ENCODE results near the gene TNNI2.
A peak's percentile ranks its signal among the peaks of the same experiment; 100 is the strongest.

Gene TNNI2

DNA sequence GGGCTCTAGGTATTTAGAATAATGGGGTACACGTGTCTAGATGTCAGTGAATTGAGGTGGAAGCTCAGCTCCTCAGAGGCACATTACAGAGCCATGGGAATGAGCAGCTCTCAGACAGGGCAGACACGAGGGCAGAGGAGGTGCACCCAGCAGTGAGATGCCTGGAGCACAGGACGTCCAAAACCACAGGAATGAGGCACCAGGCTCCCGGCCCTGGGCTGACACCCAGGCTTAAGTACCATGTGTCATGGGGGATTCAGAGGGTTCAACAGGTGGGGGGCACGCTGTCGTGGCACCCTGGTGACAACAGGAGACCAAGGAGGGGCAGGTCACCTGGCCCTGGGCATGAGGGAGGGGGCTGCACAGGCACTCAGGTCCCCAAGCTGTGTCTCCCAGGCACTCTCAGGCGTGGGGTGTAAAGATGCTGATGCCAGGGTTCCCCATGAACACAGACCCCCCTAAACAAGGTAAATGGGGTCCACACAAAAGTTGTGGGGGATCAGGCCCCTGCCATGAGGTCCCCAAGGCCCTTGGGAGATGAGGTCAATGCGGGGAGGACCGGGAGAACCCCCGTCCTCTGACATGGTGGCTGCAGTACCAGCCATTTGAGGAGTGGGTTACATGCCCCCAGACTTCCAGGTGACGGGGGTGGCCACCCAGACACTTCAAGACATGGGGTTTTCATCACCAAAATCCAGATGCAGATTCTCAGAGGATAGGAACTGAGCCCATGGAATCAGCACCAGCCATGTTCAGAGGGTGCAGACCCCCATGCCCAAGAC is 9.6 kb upstream of the TNNI2 start:
- ATAC-seq (ENCODE audit: low read depth) (peak; percentile 70), DNase-seq (ENCODE audit: low spot score) (peak; percentile 86)
- TF ChIP-seq, protein P1, sequence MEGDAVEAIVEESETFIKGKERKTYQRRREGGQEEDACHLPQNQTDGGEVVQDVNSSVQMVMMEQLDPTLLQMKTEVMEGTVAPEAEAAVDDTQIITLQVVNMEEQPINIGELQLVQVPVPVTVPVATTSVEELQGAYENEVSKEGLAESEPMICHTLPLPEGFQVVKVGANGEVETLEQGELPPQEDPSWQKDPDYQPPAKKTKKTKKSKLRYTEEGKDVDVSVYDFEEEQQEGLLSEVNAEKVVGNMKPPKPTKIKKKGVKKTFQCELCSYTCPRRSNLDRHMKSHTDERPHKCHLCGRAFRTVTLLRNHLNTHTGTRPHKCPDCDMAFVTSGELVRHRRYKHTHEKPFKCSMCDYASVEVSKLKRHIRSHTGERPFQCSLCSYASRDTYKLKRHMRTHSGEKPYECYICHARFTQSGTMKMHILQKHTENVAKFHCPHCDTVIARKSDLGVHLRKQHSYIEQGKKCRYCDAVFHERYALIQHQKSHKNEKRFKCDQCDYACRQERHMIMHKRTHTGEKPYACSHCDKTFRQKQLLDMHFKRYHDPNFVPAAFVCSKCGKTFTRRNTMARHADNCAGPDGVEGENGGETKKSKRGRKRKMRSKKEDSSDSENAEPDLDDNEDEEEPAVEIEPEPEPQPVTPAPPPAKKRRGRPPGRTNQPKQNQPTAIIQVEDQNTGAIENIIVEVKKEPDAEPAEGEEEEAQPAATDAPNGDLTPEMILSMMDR (IDR thresholded peaks at IDR 0.05; ENCODE audit: poor library complexity, severe bottlenecking): no peak
- no peaks in the 10 kb centered on the region for H3K27me3 ChIP-seq (ENCODE audit: insufficient read depth, poor library complexity, severe bottlenecking)
- H3K36me3 ChIP-seq (ENCODE audit: low read depth): no peaks in the 10 kb centered on the region
- H3K27ac ChIP-seq (ENCODE audit: poor library complexity, severe bottlenecking): peak overlapping the region; percentile 96
- no peaks in the 10 kb centered on the region for H3K9me3 ChIP-seq (ENCODE audit: severe bottlenecking)
- no peak overlapping the region for H3K4me3 ChIP-seq (ENCODE audit: severe bottlenecking)
- H3K4me1 ChIP-seq (ENCODE audit: insufficient read depth, poor library complexity, severe bottlenecking): peaks cover 62% of the 10 kb centered on the region

DNA sequence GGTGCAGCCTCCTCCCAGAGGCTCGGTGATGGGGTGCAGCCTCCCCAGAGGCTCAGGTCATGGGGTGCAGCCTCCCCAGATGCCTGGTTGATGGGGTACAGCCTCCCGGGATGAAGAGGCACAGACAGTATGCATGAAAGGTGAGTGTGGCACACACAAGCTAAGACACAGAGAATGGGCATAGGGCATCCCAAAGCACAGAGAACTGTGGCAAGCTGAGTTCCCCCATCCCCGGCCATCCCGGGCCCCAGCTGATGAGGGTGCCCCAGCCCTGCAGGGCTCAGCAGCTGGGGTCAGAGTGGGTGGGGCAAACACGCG is 8.8 kb upstream of the TNNI2 start:
- H3K4me1 ChIP-seq (ENCODE audit: insufficient read depth, poor library complexity, severe bottlenecking): peaks cover 69% of the 10 kb centered on the region
- DNase-seq (ENCODE audit: low spot score) (no peak), ATAC-seq (ENCODE audit: low read depth) (no peak)
- no peaks in the 10 kb centered on the region for H3K27me3 ChIP-seq (ENCODE audit: insufficient read depth, poor library complexity, severe bottlenecking)
- no peaks in the 10 kb centered on the region for H3K36me3 ChIP-seq (ENCODE audit: low read depth)
- H3K27ac ChIP-seq (ENCODE audit: poor library complexity, severe bottlenecking): peak overlapping the region; percentile 96
- TF ChIP-seq, protein P1 (IDR thresholded peaks at IDR 0.05; ENCODE audit: poor library complexity, severe bottlenecking): no peak
- H3K9me3 ChIP-seq (ENCODE audit: severe bottlenecking): no peaks in the 10 kb centered on the region
- no peak overlapping the region for H3K4me3 ChIP-seq (ENCODE audit: severe bottlenecking)

DNA sequence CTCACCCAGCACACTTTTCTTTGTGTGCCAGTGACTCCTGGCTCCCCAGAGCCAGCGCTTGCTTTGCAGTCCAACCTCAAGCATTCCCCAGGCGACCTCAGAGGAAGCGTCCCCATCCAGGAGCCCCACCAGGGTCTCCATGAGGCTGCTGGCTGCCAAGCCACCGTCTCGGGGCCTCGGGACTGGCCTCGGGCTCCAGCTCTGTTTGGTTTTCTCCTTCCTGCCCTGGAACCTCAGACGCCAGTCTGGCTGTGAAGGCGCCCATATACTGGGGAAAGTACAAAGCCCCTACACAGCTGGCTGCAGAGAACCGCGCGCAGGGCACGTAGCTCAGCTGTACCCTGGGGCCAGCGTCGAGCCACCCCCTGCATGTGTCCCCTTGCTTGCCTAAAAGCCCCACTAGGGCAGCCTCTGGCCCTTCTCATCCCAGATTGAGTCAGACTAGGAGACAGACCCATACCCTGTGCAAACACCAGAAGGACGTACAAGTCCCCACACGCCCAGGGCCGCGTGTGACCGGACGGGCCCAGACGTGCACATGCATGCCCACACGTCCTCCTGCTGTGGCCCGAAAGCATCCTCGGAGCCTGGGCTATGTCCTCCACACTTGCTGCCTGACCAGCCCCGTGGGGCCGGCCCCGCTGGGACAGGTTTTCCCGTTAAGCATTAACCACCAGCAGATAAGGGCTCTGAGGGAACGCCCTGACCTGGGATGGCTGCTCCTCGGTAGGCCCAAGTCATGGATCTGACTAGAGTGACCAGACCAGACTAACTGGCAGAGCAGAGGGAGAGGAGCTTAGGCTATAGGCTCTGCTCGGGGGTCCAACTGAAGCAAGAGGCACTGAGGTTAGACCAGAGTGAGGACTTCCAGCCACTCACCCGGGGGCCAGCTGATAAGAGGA is 8.2 kb upstream of the TNNI2 start:
- ATAC-seq (ENCODE audit: low read depth): peak; percentile 52
- TF ChIP-seq, protein P1 (IDR thresholded peaks at IDR 0.05; ENCODE audit: poor library complexity, severe bottlenecking): no peak
- Histone ChIP-seq H3K27ac (ENCODE audit: poor library complexity, severe bottlenecking) (peak overlapping the region; percentile 96), H3K4me1 (ENCODE audit: insufficient read depth, poor library complexity, severe bottlenecking) (peaks cover 72% of the 10 kb centered on the region), H3K4me3 (ENCODE audit: severe bottlenecking) (no peak overlapping the region), H3K36me3 (ENCODE audit: low read depth) (no peaks in the 10 kb centered on the region), H3K9me3 (ENCODE audit: severe bottlenecking) (no peaks in the 10 kb centered on the region), H3K27me3 (ENCODE audit: insufficient read depth, poor library complexity, severe bottlenecking) (no peaks in the 10 kb centered on the region)
- peak; percentile 98 for DNase-seq (ENCODE audit: low spot score)

DNA sequence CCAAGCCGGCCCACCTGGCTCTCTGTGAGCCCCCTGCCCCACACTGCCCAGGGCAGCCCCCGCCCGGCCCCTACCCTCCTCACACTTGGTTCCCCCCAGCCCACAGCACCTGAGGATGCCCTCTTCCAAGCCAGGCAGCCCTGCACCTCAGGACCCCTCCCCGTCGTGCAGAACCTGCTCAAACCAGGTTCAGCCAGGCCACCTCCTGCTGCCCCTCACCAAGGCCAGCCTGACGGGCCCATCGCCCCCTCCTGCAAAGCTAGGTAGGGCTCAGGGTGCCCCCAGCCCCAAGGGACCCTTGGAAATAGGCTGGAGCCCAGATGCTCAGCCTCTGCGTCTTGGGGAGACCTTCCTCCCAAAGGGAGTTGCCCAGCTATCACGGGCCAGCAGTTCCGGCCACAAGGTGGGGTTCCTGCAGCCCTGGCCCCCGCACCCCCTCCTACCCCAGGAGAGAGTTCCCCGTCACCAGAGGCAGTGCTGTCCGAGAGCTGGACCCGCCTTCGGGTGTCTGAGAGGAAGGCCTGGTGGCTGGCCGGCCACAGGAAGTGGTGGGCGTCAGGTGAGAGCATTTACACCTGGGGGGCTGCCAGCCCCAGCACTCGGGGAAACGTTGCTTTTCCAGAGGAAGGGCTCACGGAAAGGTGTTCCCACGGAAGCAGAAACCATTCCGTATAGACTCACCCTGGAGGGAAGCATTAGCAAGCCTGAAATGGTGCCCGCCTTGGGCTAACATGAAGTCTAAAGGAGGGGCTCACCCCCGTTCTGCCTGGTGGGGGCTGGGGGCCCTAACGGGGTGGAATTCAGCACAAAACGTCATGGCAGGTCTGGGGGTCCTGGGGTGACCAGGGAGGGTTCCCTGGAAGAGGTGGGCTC is 7.2 kb upstream of the TNNI2 start:
- H3K27ac ChIP-seq (ENCODE audit: poor library complexity, severe bottlenecking): peak overlapping the region; percentile 96
- no peak for ATAC-seq (ENCODE audit: low read depth)
- H3K27me3 ChIP-seq (ENCODE audit: insufficient read depth, poor library complexity, severe bottlenecking): no peaks in the 10 kb centered on the region
- H3K36me3 ChIP-seq (ENCODE audit: low read depth): no peaks in the 10 kb centered on the region
- H3K4me3 ChIP-seq (ENCODE audit: severe bottlenecking): no peak overlapping the region
- TF ChIP-seq, protein P1 (IDR thresholded peaks at IDR 0.05; ENCODE audit: poor library complexity, severe bottlenecking): no peak
- H3K4me1 ChIP-seq (ENCODE audit: insufficient read depth, poor library complexity, severe bottlenecking): peaks cover 70% of the 10 kb centered on the region
- H3K9me3 ChIP-seq (ENCODE audit: severe bottlenecking): no peaks in the 10 kb centered on the region
- no peak for DNase-seq (ENCODE audit: low spot score)

Data from RWPE2 (cell line).